ENCODE data around the gene STIMATE.

The STIMATE gene

DNA sequence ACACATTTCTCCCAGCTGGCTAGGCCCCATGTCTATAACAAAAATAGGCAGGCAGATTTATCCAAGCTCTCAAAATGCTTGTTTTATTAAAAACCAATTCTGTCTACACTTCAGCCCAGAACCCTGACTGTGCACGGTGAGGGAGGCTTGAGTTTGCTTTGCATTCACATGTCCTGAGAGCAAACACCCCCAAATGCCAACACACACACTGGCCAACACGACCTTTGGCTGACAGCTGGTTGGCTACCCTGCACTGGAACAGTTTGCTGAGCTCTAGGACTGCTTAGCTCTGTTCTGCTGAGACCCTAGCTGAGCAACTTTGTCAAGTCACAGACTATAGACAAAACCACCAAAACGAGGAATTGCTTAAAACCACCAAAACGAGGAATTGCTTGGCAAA, 3.6 kb downstream of the STIMATE start:
- DNase-seq (ENCODE audit: low read depth in 2 of 2): no peak

DNA sequence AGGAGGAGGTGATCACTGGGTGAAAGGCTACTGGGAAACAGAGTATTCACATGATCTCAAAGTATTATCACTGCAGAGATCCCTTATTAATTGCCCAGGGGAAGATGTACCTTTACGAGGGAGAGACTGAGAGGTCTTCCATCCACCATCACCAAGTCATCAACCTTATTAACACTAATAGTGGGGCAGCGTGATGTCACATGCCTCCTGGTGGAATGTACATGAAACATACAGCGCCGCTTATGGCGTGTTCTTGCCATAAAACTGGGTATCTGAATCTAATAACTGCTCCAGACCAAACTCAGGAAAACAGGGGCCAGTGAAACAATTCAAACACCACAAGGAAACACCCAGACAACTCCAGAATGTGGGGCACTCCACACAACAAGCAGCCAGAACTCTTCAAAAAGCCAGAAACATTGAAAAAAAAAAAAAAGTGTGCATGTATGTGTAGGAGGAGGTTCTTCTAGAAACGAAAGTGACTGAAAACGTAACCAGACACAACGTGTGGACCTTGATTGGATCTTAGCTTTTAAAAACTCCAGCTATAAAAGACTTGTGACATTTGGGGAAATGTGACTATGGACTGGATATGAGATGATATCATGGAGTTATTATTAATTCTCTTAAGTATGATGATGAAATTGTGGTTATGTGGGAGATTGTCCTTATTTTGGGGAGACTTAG, 4.6 kb downstream of the STIMATE start:
- DNase-seq (ENCODE audit: low read depth in 2 of 2): peak in 1 of 2 donors; percentile 10

DNA sequence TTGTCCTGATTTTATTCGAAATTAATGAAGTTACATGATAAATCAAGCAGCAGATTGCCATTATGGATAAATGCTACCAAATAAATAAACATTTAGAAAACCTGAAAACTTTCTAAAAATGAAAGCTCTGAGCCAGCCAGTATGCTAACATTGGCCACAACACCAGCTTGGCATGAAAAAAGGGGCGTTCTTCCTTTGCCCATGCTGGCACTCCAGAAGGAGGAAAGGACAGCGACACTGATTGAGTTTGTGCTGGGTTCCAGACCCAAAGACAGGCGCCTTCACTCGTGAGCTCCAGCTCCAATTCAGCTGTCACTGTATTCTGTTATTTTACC, 5.1 kb downstream of the STIMATE start:
- no peak for DNase-seq (ENCODE audit: low read depth in 2 of 2)

- no peak for DNase-seq (ENCODE audit: low read depth in 2 of 2)
These were observed 5.7 kb downstream of the STIMATE start for GRCh38 chr3:52891615-52892081.

- peak; percentile 29 to 36 for DNase-seq (ENCODE audit: low read depth in 2 of 2)
These were observed 6.2 kb downstream of the STIMATE start for GRCh38 chr3:52891164-52891563.

DNA sequence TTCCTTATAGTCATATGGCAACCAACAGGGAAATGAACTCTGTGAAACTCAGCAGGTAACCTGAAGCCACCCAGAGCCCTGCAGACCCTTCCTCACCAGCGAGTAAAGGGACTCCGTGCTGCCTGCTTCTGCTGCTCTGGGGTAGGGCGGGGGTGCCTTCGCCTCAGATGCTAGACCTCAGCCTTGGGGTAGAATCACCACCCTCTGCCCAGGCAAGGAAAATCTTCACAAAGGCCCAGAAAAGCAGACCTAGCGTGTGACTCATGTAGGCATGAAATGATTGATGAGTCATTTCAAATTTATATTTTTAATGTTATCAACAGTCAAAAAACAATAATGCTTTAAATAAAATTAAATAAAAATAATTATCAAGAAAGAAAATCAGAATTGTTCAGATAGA, 6.6 kb downstream of the STIMATE start:
- peak in 1 of 2 donors; percentile 26 for DNase-seq (ENCODE audit: low read depth in 2 of 2)

DNA sequence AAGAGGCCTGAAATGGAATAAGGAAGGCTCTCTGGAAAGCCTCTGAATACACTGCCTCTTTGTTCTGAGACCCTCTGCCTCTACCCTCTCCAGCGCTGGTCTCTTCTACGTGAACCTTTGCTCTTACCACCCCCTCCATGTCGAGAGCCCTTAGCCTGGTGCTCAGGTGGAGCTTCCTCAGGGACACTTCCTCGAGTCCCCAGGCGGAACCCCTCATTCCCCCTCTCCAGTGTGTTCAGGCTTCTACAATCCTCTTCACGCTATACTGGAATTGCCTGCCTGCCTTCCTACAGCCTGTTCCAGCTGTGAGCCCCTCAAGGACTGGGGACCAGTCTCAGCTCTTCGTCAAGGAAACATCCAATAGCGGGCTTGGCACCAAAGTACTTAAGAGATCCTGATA, 7.4 kb downstream of the STIMATE start:
- no peak for DNase-seq (ENCODE audit: low read depth in 2 of 2)

DNA sequence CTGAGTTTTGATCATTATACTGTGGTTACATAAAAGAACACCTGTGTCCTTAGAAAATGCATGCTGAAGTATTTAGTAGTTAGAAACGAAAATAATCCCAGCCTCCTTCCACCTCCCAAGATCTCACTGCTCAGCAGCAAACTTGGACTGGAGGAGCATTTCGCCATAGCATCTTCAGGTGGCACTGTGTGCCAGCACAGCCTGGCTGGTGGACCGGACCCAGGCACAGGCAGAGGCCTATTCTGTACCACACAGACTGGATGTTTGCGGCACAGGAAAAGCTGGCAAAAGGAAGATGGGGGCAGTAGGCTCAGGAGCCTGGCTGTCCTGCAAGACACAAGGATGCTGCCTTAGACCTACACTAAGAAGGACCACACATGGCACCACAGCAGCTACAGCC, 10.2 kb downstream of the STIMATE start:
- DNase-seq (ENCODE audit: low read depth in 2 of 2): no peak

- no peak for DNase-seq (ENCODE audit: low read depth in 2 of 2)
These were observed 11.2 kb downstream of the STIMATE start for GRCh38 chr3:52886049-52886730.

DNA sequence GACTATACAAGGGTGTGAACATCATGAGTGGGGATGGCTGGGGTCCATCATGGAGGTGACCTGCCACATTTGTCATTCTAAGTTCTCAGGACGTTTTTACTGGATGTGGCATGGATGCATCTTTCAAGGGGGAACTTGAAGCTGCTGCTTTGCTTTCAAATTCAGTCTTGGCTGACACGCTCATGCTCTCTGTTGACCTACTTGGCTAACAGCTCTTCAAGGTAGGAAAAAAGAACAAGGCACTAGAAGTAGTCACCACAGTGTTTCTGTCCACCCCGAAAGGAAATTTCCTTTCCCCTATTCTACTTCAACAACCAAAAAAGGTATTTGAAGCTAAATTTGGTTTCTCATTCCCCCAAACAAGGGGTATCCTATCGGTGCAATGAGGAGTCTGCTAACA, 15.0 kb downstream of the STIMATE start:
- no peak for DNase-seq (ENCODE audit: low read depth in 2 of 2)

DNA sequence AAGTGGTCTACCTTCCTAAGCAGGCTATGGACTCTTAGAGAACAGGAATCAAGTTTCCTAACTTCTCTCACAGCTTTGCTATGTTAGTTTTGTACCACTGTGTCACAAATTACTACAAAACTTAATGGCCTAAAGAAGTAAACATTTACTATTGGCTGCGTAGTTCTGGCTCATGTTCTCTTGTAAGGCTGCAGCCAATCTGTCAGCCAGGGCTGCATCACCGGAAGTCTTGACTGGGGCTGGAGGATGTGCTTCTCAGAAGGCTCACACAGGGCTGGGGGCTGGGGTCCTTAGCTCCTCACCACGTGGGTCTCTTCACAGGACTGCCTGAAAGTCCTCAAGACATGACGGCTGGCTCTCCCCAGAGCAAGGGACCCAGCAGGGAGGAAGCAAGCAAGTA, 15.5 kb downstream of the STIMATE start:
- no peak for DNase-seq (ENCODE audit: low read depth in 2 of 2)

DNA sequence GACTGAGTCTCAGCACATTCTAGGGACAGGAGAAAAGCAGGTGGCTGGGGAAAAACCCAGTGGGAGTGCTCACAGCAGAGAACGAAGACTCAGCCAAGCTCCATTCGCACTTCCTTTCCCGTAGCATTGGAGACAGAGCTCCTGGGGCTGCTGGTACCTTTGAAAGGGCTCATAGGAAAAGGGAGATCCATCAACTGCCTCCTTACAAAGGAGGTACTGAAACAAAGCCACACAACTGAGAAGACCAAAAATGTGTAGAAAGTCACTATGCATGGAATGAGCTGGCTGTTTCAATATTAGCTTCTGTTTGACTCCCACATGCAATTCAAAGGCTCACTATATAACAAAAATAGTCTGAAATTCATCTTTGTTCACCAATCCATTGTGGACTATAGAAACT, 16.9 kb downstream of the STIMATE start:
- peak in 1 of 2 donors; percentile 10 for DNase-seq (ENCODE audit: low read depth in 2 of 2)

- no peak for DNase-seq (ENCODE audit: low read depth in 2 of 2)
These were observed 17.3 kb downstream of the STIMATE start for GRCh38 chr3:52880047-52880446.

- no peak for DNase-seq (ENCODE audit: low read depth in 2 of 2)
These were observed 17.8 kb downstream of the STIMATE start for GRCh38 chr3:52879581-52879980.

DNA sequence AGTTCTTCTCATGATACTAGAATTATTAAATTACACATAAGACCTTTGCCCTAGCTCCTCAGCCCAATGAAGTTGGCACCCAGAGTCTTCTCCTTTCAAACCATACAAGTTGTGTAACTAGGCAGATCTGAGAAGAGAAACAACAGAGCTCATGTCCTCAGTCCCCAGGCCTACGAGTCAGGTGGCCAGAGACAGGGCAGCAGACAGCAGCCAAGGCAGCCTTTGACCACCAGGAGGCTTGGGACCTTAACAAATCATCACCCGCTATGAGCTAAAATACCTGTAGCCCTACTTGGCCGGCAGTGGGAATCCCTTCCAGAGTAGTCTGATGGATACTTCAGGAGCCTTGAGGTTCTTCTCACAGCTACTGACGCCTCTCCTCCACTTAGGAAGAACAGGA, 18.3 kb downstream of the STIMATE start:
- DNase-seq (ENCODE audit: low read depth in 2 of 2): no peak

DNA sequence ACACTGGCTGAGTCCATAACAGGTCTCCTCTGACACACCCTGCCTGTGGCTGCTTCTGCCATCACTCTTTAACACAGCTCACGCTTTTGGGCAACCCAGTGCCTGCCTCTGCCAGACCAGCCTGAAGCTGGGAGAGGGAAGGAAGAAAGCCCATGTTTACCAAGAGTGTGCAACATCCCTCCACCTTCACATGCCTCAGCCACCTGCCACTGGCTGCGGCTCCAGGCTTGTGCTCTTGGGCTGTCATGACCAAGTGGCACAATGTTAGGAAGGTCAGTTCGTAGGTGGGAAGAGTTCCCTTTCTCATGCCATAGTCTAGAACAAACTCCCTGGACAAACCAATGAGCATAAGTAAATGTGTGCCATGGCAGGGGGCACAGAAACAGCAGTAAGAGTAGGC, 20.3 kb downstream of the STIMATE start:
- DNase-seq (ENCODE audit: low read depth in 2 of 2): no peak

GRCh38 chr3:52874864-52875587, 22.3 kb downstream of the STIMATE start:
- DNase-seq (ENCODE audit: low read depth in 2 of 2): no peak

GRCh38 chr3:52874160-52874701, 23.1 kb downstream of the STIMATE start:
- DNase-seq (ENCODE audit: low read depth in 2 of 2): no peak

DNA sequence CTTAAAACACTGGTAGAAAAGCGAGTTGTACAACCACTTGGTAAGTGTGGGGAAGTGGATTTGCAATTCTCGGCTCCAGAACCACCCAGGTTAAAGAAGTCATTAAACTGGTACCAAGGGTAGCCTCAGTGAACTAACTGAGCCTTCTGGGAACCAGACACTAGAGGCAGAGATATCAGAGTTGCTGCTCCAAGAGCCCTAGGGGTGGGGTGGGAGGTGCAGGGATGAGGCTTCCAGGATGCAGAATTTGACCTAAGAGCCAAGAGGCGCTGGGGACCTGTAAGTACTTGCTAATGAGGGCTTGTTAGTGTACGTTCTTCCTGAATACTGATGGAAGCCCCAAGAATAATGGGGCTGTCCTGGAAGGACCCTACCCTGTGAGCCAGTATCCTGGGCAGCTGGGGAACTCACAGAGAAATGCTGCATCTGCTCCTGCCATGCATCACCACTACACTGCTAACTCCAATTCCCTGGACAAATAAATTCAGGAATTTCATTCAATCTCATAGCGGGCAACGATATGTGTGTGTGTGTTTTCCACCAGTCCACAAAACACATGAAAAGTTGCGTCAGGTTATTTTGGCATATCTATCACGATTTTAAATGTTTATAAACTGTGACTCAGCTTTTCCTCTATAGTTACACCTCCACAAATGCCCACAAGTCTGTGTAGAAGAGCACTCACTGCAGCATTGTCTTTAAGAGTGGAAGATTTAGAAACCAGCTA, 23.8 kb downstream of the STIMATE start:
- DNase-seq (ENCODE audit: low read depth in 2 of 2): no peak

DNA sequence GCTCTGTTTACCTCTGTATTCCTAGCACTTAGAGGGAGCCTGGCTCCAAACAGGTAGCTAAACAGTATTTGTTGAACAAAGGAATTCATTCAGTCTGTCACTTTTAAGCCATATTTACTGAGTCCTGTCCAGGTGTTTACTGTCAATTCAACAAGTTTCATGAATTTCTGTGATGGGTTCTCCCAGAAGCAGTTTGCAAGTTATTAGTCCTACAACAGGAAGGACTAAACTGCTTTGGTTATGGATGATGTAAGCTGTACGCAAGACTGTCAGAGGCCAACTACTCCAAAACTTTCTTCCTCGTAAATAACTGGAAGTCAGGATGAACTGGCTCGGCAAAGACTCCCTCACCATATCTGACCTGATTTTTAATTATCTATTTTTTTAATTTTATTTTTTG, 25.1 kb downstream of the STIMATE start:
- no peak for DNase-seq (ENCODE audit: low read depth in 2 of 2)

DNA sequence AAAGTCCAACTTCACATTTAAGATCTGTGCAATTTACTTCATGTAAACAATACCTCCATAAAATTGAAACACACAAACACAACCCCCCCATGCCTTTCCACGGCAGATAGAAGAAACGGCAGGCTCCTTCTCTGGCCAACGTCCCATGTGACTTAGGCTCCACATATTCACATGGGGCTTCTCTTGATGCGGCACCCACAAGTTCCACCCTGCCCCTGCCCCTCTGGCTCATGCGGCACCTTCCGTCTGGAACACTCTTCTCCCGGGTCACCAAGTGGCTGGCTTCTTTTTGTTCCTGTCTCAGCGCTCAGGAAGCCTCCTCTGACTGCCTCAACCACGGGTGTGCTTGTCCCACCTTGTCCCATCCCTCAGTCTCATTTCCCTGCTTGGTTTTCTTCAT, 25.6 kb downstream of the STIMATE start:
- DNase-seq (ENCODE audit: low read depth in 2 of 2): no peak

DNA sequence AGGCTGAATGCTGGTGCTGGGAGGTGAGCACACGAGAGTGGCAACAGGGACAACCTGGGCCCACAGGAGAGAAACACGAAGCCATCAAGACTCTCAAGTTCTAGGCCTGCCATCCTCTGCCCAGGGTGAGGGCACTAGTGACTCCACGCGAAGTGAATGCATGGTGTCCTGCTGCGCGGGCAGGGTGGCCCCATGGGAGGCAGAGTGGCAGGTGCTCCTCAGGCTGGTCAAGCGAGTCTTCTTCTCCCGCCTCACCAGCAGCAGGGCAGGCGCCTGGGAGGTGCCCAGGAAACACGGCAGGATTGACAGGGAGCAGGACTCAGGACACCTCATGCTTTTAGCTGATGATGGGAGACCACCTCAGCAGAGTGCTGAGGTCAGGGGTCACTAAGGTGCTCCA, 26.9 kb downstream of the STIMATE start:
- DNase-seq (ENCODE audit: low read depth in 2 of 2): no peak
